ENCODE measurements around the gene MAP7D1. TPM values are rescaled to one million over a fixed set of nuclear protein-coding genes. Genes with fewer than 3 reads are reported as not detected.
"Not testable (repeated sequence)": the region's sequence is repeated elsewhere in the genome, so short reads cannot be mapped to it uniquely, and the experiment has no call there.

The MAP7D1 gene
- total RNA-seq, 1 donor from 2014 or later = 71.0 TPM

GRCh38 chr1:36157973-36158826 is 2.2 kb downstream of the MAP7D1 start:
- H3K9me3 ChIP-seq (ENCODE audit: control insufficient read depth in 3 of 3, low read length in 3 of 3) = no peaks in the 10 kb centered on the region
- H3K4me3 ChIP-seq (ENCODE audit: low read length in 3 of 3) = peak overlapping the region; percentile 78 to 91 (median 80)
- H3K9ac ChIP-seq (ENCODE audit: low read depth in 1 of 3, low read length in 3 of 3) = peak overlapping the region; percentile 87 to 100 (median 88)
- H3K27me3 ChIP-seq (ENCODE audit: control insufficient read depth in 3 of 3, insufficient read depth in 3 of 3, low read length in 3 of 3) = no peaks in the 10 kb centered on the region
- peaks cover 4 to 5% (median 4%) of the 10 kb centered on the region in 3 donors for H3K36me3 ChIP-seq (ENCODE audit: control insufficient read depth in 3 of 3, insufficient read depth in 3 of 3, low read length in 3 of 3)
- peaks cover 66 to 77% (median 68%) of the 10 kb centered on the region in 3 donors for H3K4me1 ChIP-seq (ENCODE audit: control insufficient read depth in 3 of 3, insufficient read depth in 3 of 3, low read length in 3 of 3)
- peak overlapping the region; percentile 99 for H3K27ac ChIP-seq (ENCODE audit: low read depth, low read length)

GRCh38 chr1:36158827-36159252 is 2.9 kb downstream of the MAP7D1 start:
- H3K9me3 ChIP-seq (ENCODE audit: control insufficient read depth in 3 of 3, low read length in 3 of 3); H3K27me3 ChIP-seq (ENCODE audit: control insufficient read depth in 3 of 3, insufficient read depth in 3 of 3, low read length in 3 of 3); H3K36me3 ChIP-seq (ENCODE audit: control insufficient read depth in 3 of 3, insufficient read depth in 3 of 3, low read length in 3 of 3); H3K4me3 ChIP-seq (ENCODE audit: low read length in 3 of 3); H3K27ac ChIP-seq (ENCODE audit: low read depth, low read length): not testable (repeated sequence)
- peaks cover 67 to 73% (median 69%) of the 10 kb centered on the region in 3 donors for H3K4me1 ChIP-seq (ENCODE audit: control insufficient read depth in 3 of 3, insufficient read depth in 3 of 3, low read length in 3 of 3)
- H3K9ac ChIP-seq (ENCODE audit: low read depth in 1 of 3, low read length in 3 of 3) = peak overlapping the region in 2 of 3 donors; percentile 88 to 100

- Histone ChIP-seq H3K36me3 (ENCODE audit: control insufficient read depth in 3 of 3, insufficient read depth in 3 of 3, low read length in 3 of 3) (peaks cover 4 to 5% (median 4%) of the 10 kb centered on the region in 3 donors), H3K9ac (ENCODE audit: low read depth in 1 of 3, low read length in 3 of 3) (peak overlapping the region; percentile 21 to 85 (median 68))
Observed at GRCh38 chr1:36159614-36160387, 3.8 kb downstream of the MAP7D1 start.

GRCh38 chr1:36160388-36160948 is 4.5 kb downstream of the MAP7D1 start:
- H3K4me3 ChIP-seq (ENCODE audit: low read length in 3 of 3) = peak overlapping the region; percentile 52 to 71 (median 62)
- H3K9me3 ChIP-seq (ENCODE audit: control insufficient read depth in 3 of 3, low read length in 3 of 3) = no peaks in the 10 kb centered on the region
- H3K4me1 ChIP-seq (ENCODE audit: control insufficient read depth in 3 of 3, insufficient read depth in 3 of 3, low read length in 3 of 3) = peaks cover 56 to 66% (median 59%) of the 10 kb centered on the region in 3 donors
- peak overlapping the region; percentile 83 for H3K27ac ChIP-seq (ENCODE audit: low read depth, low read length)
- H3K9ac ChIP-seq (ENCODE audit: low read depth in 1 of 3, low read length in 3 of 3) = peak overlapping the region; percentile 68 to 85 (median 80)
- peaks cover 4 to 5% (median 4%) of the 10 kb centered on the region in 3 donors for H3K36me3 ChIP-seq (ENCODE audit: control insufficient read depth in 3 of 3, insufficient read depth in 3 of 3, low read length in 3 of 3)
- H3K27me3 ChIP-seq (ENCODE audit: control insufficient read depth in 3 of 3, insufficient read depth in 3 of 3, low read length in 3 of 3) = no peaks in the 10 kb centered on the region

More at GRCh38 chr1:36159614-36160387, 3.8 kb downstream of the MAP7D1 start:
- Histone ChIP-seq H3K27me3 (ENCODE audit: control insufficient read depth in 3 of 3, insufficient read depth in 3 of 3, low read length in 3 of 3) (no peaks in the 10 kb centered on the region), H3K4me3 (ENCODE audit: low read length in 3 of 3) (peak overlapping the region in 2 of 3 donors; percentile 27 to 29), H3K9me3 (ENCODE audit: control insufficient read depth in 3 of 3, low read length in 3 of 3) (no peaks in the 10 kb centered on the region), H3K27ac (ENCODE audit: low read depth, low read length) (peak overlapping the region; percentile 83), H3K4me1 (ENCODE audit: control insufficient read depth in 3 of 3, insufficient read depth in 3 of 3, low read length in 3 of 3) (peaks cover 62 to 67% (median 65%) of the 10 kb centered on the region in 3 donors)

GRCh38 chr1:36160949-36161485 is 5.1 kb downstream of the MAP7D1 start:
- peak overlapping the region; percentile 83 for H3K27ac ChIP-seq (ENCODE audit: low read depth, low read length)
- H3K36me3 ChIP-seq (ENCODE audit: control insufficient read depth in 3 of 3, insufficient read depth in 3 of 3, low read length in 3 of 3) = peaks cover 4 to 5% (median 4%) of the 10 kb centered on the region in 3 donors
- no peaks in the 10 kb centered on the region for H3K9me3 ChIP-seq (ENCODE audit: control insufficient read depth in 3 of 3, low read length in 3 of 3)
- peaks cover 59 to 71% (median 61%) of the 10 kb centered on the region in 3 donors for H3K4me1 ChIP-seq (ENCODE audit: control insufficient read depth in 3 of 3, insufficient read depth in 3 of 3, low read length in 3 of 3)
- peak overlapping the region; percentile 68 to 85 (median 80) for H3K9ac ChIP-seq (ENCODE audit: low read depth in 1 of 3, low read length in 3 of 3)
- H3K27me3 ChIP-seq (ENCODE audit: control insufficient read depth in 3 of 3, insufficient read depth in 3 of 3, low read length in 3 of 3) = no peaks in the 10 kb centered on the region
- peak overlapping the region; percentile 52 to 71 (median 62) for H3K4me3 ChIP-seq (ENCODE audit: low read length in 3 of 3)

- peaks cover 67 to 78% (median 67%) of the 10 kb centered on the region in 3 donors for H3K4me1 ChIP-seq (ENCODE audit: control insufficient read depth in 3 of 3, insufficient read depth in 3 of 3, low read length in 3 of 3)
- H3K27ac ChIP-seq (ENCODE audit: low read depth, low read length) = peak overlapping the region; percentile 83
- H3K9me3 ChIP-seq (ENCODE audit: control insufficient read depth in 3 of 3, low read length in 3 of 3) = no peaks in the 10 kb centered on the region
- H3K4me3 ChIP-seq (ENCODE audit: low read length in 3 of 3) = peak overlapping the region; percentile 52 to 71 (median 62)
- no peaks in the 10 kb centered on the region for H3K27me3 ChIP-seq (ENCODE audit: control insufficient read depth in 3 of 3, insufficient read depth in 3 of 3, low read length in 3 of 3)
- peak overlapping the region; percentile 68 to 85 (median 80) for H3K9ac ChIP-seq (ENCODE audit: low read depth in 1 of 3, low read length in 3 of 3)
- peaks cover 4 to 5% (median 4%) of the 10 kb centered on the region in 3 donors for H3K36me3 ChIP-seq (ENCODE audit: control insufficient read depth in 3 of 3, insufficient read depth in 3 of 3, low read length in 3 of 3)
Observed at GRCh38 chr1:36161641-36162531, 5.9 kb downstream of the MAP7D1 start.

GRCh38 chr1:36162680-36163239 is 6.8 kb downstream of the MAP7D1 start:
- Histone ChIP-seq H3K4me3 (ENCODE audit: low read length in 3 of 3) (no peak overlapping the region), H3K4me1 (ENCODE audit: control insufficient read depth in 3 of 3, insufficient read depth in 3 of 3, low read length in 3 of 3) (peaks cover 68 to 80% (median 70%) of the 10 kb centered on the region in 3 donors), H3K9ac (ENCODE audit: low read depth in 1 of 3, low read length in 3 of 3) (peak overlapping the region; percentile 18 to 85 (median 80)), H3K9me3 (ENCODE audit: control insufficient read depth in 3 of 3, low read length in 3 of 3) (no peaks in the 10 kb centered on the region), H3K27me3 (ENCODE audit: control insufficient read depth in 3 of 3, insufficient read depth in 3 of 3, low read length in 3 of 3) (no peaks in the 10 kb centered on the region), H3K27ac (ENCODE audit: low read depth, low read length) (peak overlapping the region; percentile 83), H3K36me3 (ENCODE audit: control insufficient read depth in 3 of 3, insufficient read depth in 3 of 3, low read length in 3 of 3) (peaks cover 4 to 5% (median 4%) of the 10 kb centered on the region in 3 donors)

GRCh38 chr1:36163426-36163825 is 7.5 kb downstream of the MAP7D1 start:
- Histone ChIP-seq H3K9me3 (ENCODE audit: control insufficient read depth in 3 of 3, low read length in 3 of 3) (no peaks in the 10 kb centered on the region), H3K27me3 (ENCODE audit: control insufficient read depth in 3 of 3, insufficient read depth in 3 of 3, low read length in 3 of 3) (no peaks in the 10 kb centered on the region), H3K9ac (ENCODE audit: low read depth in 1 of 3, low read length in 3 of 3) (peak overlapping the region in 1 of 3 donors; percentile 18), H3K4me1 (ENCODE audit: control insufficient read depth in 3 of 3, insufficient read depth in 3 of 3, low read length in 3 of 3) (peaks cover 67 to 80% (median 69%) of the 10 kb centered on the region in 3 donors), H3K4me3 (ENCODE audit: low read length in 3 of 3) (no peak overlapping the region), H3K36me3 (ENCODE audit: control insufficient read depth in 3 of 3, insufficient read depth in 3 of 3, low read length in 3 of 3) (peaks cover 4 to 5% (median 4%) of the 10 kb centered on the region in 3 donors), H3K27ac (ENCODE audit: low read depth, low read length) (no peak overlapping the region)
